Activated CD8-positive, alpha-beta memory T cell treated with anti-CD3 and anti-CD28 coated beads, Interleukin-2, amount 10 ng/mL, durations not matched to agents 7 days and 5 days (primary cell): Measurements from ENCODE around the gene WBP4. TPM values are rescaled to one million over a fixed set of nuclear protein-coding genes. Genes with fewer than 3 reads are reported as not detected.
"Not testable (repeated sequence)": the region's sequence is repeated elsewhere in the genome, so short reads cannot be mapped to it uniquely, and the experiment has no call there.

ENCODE experiments used
- ATAC-seq: fragments of 150-1000 bp; cut with Tn5 transposase; one replicate; pipeline ENCODE4 v1.10.0; 2021; ENCODE audit warnings: moderate library complexity
- CTCF ChIA-PET: fragments of 350-600 bp; sonication (Branson Sonifier 250); formaldehyde crosslinking; loops from one replicate; lab custom pipeline; 2021; ENCODE audit warnings: antibody characterized with exemption; lab: Charles Lee
- DNase-seq: peaks from one replicate; pipeline ENCODE4 v3.0.0-alpha.2; 2020
- H3K27ac Mint-ChIP-seq: one replicate; pipeline ENCODE4 v1.8.0; 2021; ENCODE audit warnings: mild to moderate bottlenecking, mixed read lengths
- H3K27me3 Mint-ChIP-seq: one replicate; pipeline ENCODE4 v1.8.0; 2021; ENCODE audit warnings: mixed read lengths
- H3K36me3 Mint-ChIP-seq: one replicate; pipeline ENCODE4 v1.8.0; 2021; ENCODE audit warnings: mild to moderate bottlenecking, mixed read lengths
- H3K4me1 Mint-ChIP-seq: one replicate; pipeline ENCODE4 v1.8.0; 2021; ENCODE audit warnings: mixed read lengths
- H3K4me3 Mint-ChIP-seq: one replicate; pipeline ENCODE4 v1.8.0; 2021; ENCODE audit warnings: mild to moderate bottlenecking, moderate library complexity, mixed read lengths
- H3K9me3 Mint-ChIP-seq: one replicate; pipeline ENCODE4 v1.8.0; 2022; ENCODE audit warnings: low read depth, mixed read lengths
- total RNA-seq, 2 experiments: library from RNA; stranded (reverse); gene quantifications; one replicate each; pipeline ENCODE4 v1.2.3, GENCODE V29; 2021

WBP4 gene
- total RNA-seq, 2 experiments from 2014 or later, result 8.4 to 13.2 TPM

GRCh38 chr13:41029629-41030028 lies 31.7 kb upstream of the WBP4 start:
- Mint-ChIP-seq H3K27me3 (no peaks in the 10 kb centered on the region), H3K27ac (no peak overlapping the region), H3K9me3 (no peaks in the 10 kb centered on the region), H3K4me1 (peaks cover 32% of the 10 kb centered on the region), H3K36me3 (peaks cover 9% of the 10 kb centered on the region), H3K4me3 (no peak overlapping the region)
- DNase-seq, result peak; percentile 44
- CTCF ChIA-PET, result interaction anchor here (1.0 to 1.4 kb wide), 2 partner anchors 9 to 25 kb away, joined by 5 to 6 read pairs; no protein-coding TSS in a partner anchor
- no peak for ATAC-seq

GRCh38 chr13:41032691-41033376 lies 28.5 kb upstream of the WBP4 start:
- no peak overlapping the region for H3K4me3 Mint-ChIP-seq
- CTCF ChIA-PET, result interaction anchor here (1.0 to 1.2 kb wide), 2 partner anchors 21 to 22 kb away, joined by 3 read pairs; no protein-coding TSS in a partner anchor
- H3K36me3 Mint-ChIP-seq, result peaks cover 8% of the 10 kb centered on the region
- H3K4me1 Mint-ChIP-seq, result peaks cover 23% of the 10 kb centered on the region
- H3K9me3 Mint-ChIP-seq, result no peaks in the 10 kb centered on the region
- no peak overlapping the region for H3K27ac Mint-ChIP-seq
- no peaks in the 10 kb centered on the region for H3K27me3 Mint-ChIP-seq
- DNase-seq (no peak), ATAC-seq (peak; percentile 42)

GRCh38 chr13:41034382-41034781 lies 26.9 kb upstream of the WBP4 start:
- DNase-seq (no peak), ATAC-seq (no peak)
- no peaks in the 10 kb centered on the region for H3K9me3 Mint-ChIP-seq
- CTCF ChIA-PET, result no interaction called here
- no peak overlapping the region for H3K4me3 Mint-ChIP-seq
- peaks cover 9% of the 10 kb centered on the region for H3K36me3 Mint-ChIP-seq
- no peaks in the 10 kb centered on the region for H3K27me3 Mint-ChIP-seq
- no peak overlapping the region for H3K27ac Mint-ChIP-seq
- H3K4me1 Mint-ChIP-seq, result peaks cover 20% of the 10 kb centered on the region

- peaks cover 15% of the 10 kb centered on the region for H3K4me1 Mint-ChIP-seq
- no peak overlapping the region for H3K4me3 Mint-ChIP-seq
- H3K27ac Mint-ChIP-seq, result no peak overlapping the region
- H3K36me3 Mint-ChIP-seq, result peaks cover 9% of the 10 kb centered on the region
- H3K27me3 Mint-ChIP-seq, result no peaks in the 10 kb centered on the region
- CTCF ChIA-PET, result no interaction called here
- DNase-seq (no peak), ATAC-seq (no peak)
- H3K9me3 Mint-ChIP-seq, result no peaks in the 10 kb centered on the region
Observed at GRCh38 chr13:41034881-41035280, 26.4 kb upstream of the WBP4 start.

- H3K4me1 Mint-ChIP-seq, H3K9me3 Mint-ChIP-seq, H3K36me3 Mint-ChIP-seq, H3K4me3 Mint-ChIP-seq, DNase-seq, H3K27me3 Mint-ChIP-seq, H3K27ac Mint-ChIP-seq, CTCF ChIA-PET, ATAC-seq: not testable (repeated sequence)
Observed at GRCh38 chr13:41036557-41036956, 24.8 kb upstream of the WBP4 start.

- CTCF ChIA-PET, result no interaction called here
- no peak overlapping the region for H3K27ac Mint-ChIP-seq
Observed at GRCh38 chr13:41039746-41040145, 21.6 kb upstream of the WBP4 start.

GRCh38 chr13:41040584-41041334 lies 20.6 kb upstream of the WBP4 start:
- no peak overlapping the region for H3K27ac Mint-ChIP-seq
- no peak for DNase-seq
- CTCF ChIA-PET, result interaction anchor here (1.2 to 5.8 kb wide), 3 partner anchors 10 to 17 kb away, joined by 3 to 16 read pairs (median 4); no protein-coding TSS in a partner anchor
- no peak overlapping the region for H3K4me3 Mint-ChIP-seq
- peaks cover 10% of the 10 kb centered on the region for H3K36me3 Mint-ChIP-seq
- H3K27me3 Mint-ChIP-seq, result no peaks in the 10 kb centered on the region
- no peak for ATAC-seq
- peaks cover 2% of the 10 kb centered on the region for H3K4me1 Mint-ChIP-seq
- peaks cover 4% of the 10 kb centered on the region for H3K9me3 Mint-ChIP-seq

More at GRCh38 chr13:41039746-41040145, 21.6 kb upstream of the WBP4 start:
- H3K36me3 Mint-ChIP-seq, result peaks cover 8% of the 10 kb centered on the region
- ATAC-seq, result no peak
- no peak for DNase-seq
- no peaks in the 10 kb centered on the region for H3K9me3 Mint-ChIP-seq
- H3K4me1 Mint-ChIP-seq, result peaks cover 6% of the 10 kb centered on the region
- H3K27me3 Mint-ChIP-seq, result no peaks in the 10 kb centered on the region
- H3K4me3 Mint-ChIP-seq, result no peak overlapping the region

GRCh38 chr13:41042419-41042818 lies 18.9 kb upstream of the WBP4 start:
- not testable (repeated sequence) for H3K9me3 Mint-ChIP-seq, H3K27me3 Mint-ChIP-seq, H3K4me3 Mint-ChIP-seq, ATAC-seq, H3K27ac Mint-ChIP-seq, DNase-seq, H3K4me1 Mint-ChIP-seq
- CTCF ChIA-PET, result interaction anchor here (1.9 to 5.8 kb wide), 2 partner anchors 12 to 19 kb away, joined by 4 to 16 read pairs; no protein-coding TSS in a partner anchor
- peaks cover 18% of the 10 kb centered on the region for H3K36me3 Mint-ChIP-seq

- H3K27me3 Mint-ChIP-seq, result no peaks in the 10 kb centered on the region
- peaks cover 37% of the 10 kb centered on the region for H3K36me3 Mint-ChIP-seq
- H3K9me3 Mint-ChIP-seq, result peaks cover 10% of the 10 kb centered on the region
- H3K4me1 Mint-ChIP-seq, result peaks cover 18% of the 10 kb centered on the region
- DNase-seq (no peak), ATAC-seq (no peak)
- CTCF ChIA-PET, result interaction anchor here (1.4 kb wide), 1 partner anchor 12 kb away, joined by 4 read pairs; no protein-coding TSS in a partner anchor
- H3K27ac Mint-ChIP-seq, result no peak overlapping the region
- H3K4me3 Mint-ChIP-seq, result no peak overlapping the region
Observed at GRCh38 chr13:41048640-41049039, 12.7 kb upstream of the WBP4 start.

GRCh38 chr13:41049480-41050440 lies 11.5 kb upstream of the WBP4 start:
- Mint-ChIP-seq H3K4me1 (peaks cover 29% of the 10 kb centered on the region), H3K27ac (no peak overlapping the region), H3K9me3 (peaks cover 10% of the 10 kb centered on the region), H3K36me3 (peaks cover 37% of the 10 kb centered on the region), H3K27me3 (no peaks in the 10 kb centered on the region), H3K4me3 (no peak overlapping the region)
- no peak for ATAC-seq
- CTCF ChIA-PET, result interaction anchor here (1.4 kb wide), 1 partner anchor 11 kb away, joined by 4 read pairs; no protein-coding TSS in a partner anchor
- no peak for DNase-seq

- DNase-seq (no peak), ATAC-seq (no peak)
- Mint-ChIP-seq H3K27ac (no peak overlapping the region), H3K9me3 (peaks cover 6% of the 10 kb centered on the region), H3K4me3 (no peak overlapping the region), H3K36me3 (peaks cover 22% of the 10 kb centered on the region), H3K27me3 (no peaks in the 10 kb centered on the region), H3K4me1 (peaks cover 47% of the 10 kb centered on the region)
- CTCF ChIA-PET, result interaction anchor here (0.7 to 4.0 kb wide), 3 partner anchors 28 to 72 kb away, joined by 3 to 29 read pairs (median 14); partner anchors contain the start of gene ELF1
Observed at GRCh38 chr13:41052441-41052840, 8.9 kb upstream of the WBP4 start.

GRCh38 chr13:41053384-41053826 lies 7.9 kb upstream of the WBP4 start:
- Mint-ChIP-seq H3K4me1 (peaks cover 50% of the 10 kb centered on the region), H3K4me3 (peak overlapping the region; percentile 14), H3K27me3 (no peaks in the 10 kb centered on the region), H3K9me3 (peaks cover 4% of the 10 kb centered on the region), H3K27ac (no peak overlapping the region), H3K36me3 (peaks cover 17% of the 10 kb centered on the region)
- CTCF ChIA-PET, result interaction anchor here (0.7 to 4.0 kb wide), 17 partner anchors 10 to 173 kb away, joined by 3 to 29 read pairs (median 6); partner anchors contain the start of gene ELF1
- ATAC-seq (no peak), DNase-seq (no peak)
